Measurements from ENCODE around the gene TGM5. TPM values are rescaled to one million over a fixed set of nuclear protein-coding genes. Genes with fewer than 3 reads are reported as not detected.

TGM5 gene
- total RNA-seq, 6 experiments from 2014 or later = not detected

DNA sequence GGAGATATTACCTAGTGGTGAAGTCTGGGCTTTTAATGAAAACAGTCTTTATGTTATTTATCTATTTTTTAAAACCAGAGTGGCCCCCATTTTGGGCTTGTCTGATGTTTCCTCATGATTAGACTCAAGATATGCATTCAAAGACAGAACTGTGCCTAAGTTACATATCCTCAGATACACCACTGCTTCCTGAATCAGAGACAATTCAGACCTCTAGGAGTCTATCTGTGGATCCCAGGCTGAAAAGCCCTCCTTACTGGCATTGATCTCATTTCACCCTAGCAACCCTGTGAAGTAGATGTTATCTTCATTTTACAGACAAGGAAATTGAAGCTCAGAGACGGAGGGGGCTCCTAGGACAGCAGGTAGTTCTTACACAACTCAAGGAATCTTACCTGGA lies 16.8 kb upstream of the TGM5 start:
- H3K27me3 ChIP-seq = no peaks in the 10 kb centered on the region
- no peaks in the 10 kb centered on the region for H3K9me3 ChIP-seq
- 56% methylated on average over 1 of the region's 1 CpG for WGBS (ENCODE audit: insufficient coverage, low coverage, low lambda C conversion rate, missing lambda C conversion rate)
- intact Hi-C loops (cut with DNase I) = loop anchor here in 1 of 2 donors (10.0 kb wide), 1 partner anchor 49 kb away; no protein-coding TSS in a partner anchor
- TF ChIP-seq, protein P1, sequence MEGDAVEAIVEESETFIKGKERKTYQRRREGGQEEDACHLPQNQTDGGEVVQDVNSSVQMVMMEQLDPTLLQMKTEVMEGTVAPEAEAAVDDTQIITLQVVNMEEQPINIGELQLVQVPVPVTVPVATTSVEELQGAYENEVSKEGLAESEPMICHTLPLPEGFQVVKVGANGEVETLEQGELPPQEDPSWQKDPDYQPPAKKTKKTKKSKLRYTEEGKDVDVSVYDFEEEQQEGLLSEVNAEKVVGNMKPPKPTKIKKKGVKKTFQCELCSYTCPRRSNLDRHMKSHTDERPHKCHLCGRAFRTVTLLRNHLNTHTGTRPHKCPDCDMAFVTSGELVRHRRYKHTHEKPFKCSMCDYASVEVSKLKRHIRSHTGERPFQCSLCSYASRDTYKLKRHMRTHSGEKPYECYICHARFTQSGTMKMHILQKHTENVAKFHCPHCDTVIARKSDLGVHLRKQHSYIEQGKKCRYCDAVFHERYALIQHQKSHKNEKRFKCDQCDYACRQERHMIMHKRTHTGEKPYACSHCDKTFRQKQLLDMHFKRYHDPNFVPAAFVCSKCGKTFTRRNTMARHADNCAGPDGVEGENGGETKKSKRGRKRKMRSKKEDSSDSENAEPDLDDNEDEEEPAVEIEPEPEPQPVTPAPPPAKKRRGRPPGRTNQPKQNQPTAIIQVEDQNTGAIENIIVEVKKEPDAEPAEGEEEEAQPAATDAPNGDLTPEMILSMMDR (IDR thresholded peaks at IDR 0.05) = no peak
- no peak for TF ChIP-seq POLR2A (IDR thresholded peaks at IDR 0.05)
- no peaks in the 10 kb centered on the region for H3K36me3 ChIP-seq
- no peak for ATAC-seq
- no peak overlapping the region for H3K27ac ChIP-seq
- H3K4me1 ChIP-seq = no peaks in the 10 kb centered on the region
- no peak overlapping the region for H3K4me3 ChIP-seq
- DNase-seq = no peak

DNA sequence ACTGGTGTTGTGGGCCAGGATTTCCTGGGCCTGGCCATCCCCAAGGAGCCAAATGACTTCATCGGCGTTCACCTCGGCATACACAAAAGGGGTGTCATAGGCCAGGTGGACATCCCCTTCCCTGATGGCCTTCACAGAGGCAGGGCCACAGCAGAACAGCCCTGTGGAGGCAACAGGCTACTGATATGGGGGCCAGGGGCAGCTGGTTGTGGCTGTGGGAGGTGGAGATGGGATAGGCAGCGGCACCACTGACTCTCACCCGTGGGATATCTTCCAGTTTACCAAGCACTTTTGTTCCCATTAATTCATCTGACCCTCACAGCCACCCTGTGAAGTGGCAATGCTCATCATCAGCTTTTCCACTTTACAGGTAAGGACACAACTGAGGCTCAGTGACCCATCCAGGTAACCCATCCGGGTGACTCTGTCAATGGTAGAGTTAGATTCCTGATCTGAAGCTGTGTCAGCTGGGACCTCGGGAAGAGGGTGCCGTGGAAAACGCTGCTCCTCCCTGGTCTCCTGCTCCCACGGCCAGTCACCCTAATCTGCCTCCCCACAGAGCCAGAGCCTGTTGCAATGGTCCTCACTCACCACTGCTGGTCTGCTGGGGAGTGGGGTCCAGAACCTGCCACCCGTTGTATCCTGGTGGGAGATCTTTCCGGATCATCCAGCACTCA lies 15.3 kb upstream of the TGM5 start:
- no peaks in the 10 kb centered on the region for H3K36me3 ChIP-seq
- ATAC-seq (no peak), DNase-seq (no peak)
- intact Hi-C loops (cut with DNase I) = loop anchor here in 1 of 2 donors (10.0 kb wide), 1 partner anchor 47 kb away; no protein-coding TSS in a partner anchor
- no peak for TF ChIP-seq POLR2A (IDR thresholded peaks at IDR 0.05)
- TF ChIP-seq, protein P1 (IDR thresholded peaks at IDR 0.05) = no peak
- H3K4me3 ChIP-seq = no peak overlapping the region
- no peaks in the 10 kb centered on the region for H3K4me1 ChIP-seq
- H3K27me3 ChIP-seq = no peaks in the 10 kb centered on the region
- WGBS (ENCODE audit: insufficient coverage, low coverage, low lambda C conversion rate, missing lambda C conversion rate) = 57% methylated on average over 4 of the region's 12 CpGs
- H3K27ac ChIP-seq = no peak overlapping the region
- H3K9me3 ChIP-seq = no peaks in the 10 kb centered on the region

DNA sequence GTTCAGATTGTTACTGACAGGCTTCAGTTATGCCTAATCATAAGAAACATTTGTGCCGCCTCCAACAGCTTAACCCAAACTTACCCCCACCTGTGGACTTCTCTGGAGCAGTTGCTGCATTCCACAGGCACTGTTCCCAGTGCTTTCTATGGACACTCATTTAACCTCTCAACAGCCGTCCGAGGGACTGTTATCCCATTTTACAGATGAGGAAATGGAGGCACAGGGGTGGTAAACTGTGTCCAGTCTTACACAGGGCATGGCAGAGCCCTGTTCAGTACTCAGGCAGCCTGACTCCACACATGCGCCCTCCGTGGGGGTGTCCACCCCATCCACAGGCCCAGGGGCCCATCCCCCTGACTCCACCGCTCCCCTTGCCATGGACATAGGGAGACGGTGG lies 14.3 kb upstream of the TGM5 start:
- 53% methylated on average over 2 of the region's 7 CpGs for WGBS (ENCODE audit: insufficient coverage, low coverage, low lambda C conversion rate, missing lambda C conversion rate)
- Histone ChIP-seq H3K27me3 (no peaks in the 10 kb centered on the region), H3K27ac (no peak overlapping the region), H3K4me3 (no peak overlapping the region), H3K9me3 (no peaks in the 10 kb centered on the region), H3K4me1 (no peaks in the 10 kb centered on the region), H3K36me3 (no peaks in the 10 kb centered on the region)
- TF ChIP-seq, protein P1 (IDR thresholded peaks at IDR 0.05) = no peak
- no peak for TF ChIP-seq POLR2A (IDR thresholded peaks at IDR 0.05)
- ATAC-seq (no peak), DNase-seq (no peak)
- intact Hi-C loops (cut with DNase I) = loop anchor here in 1 of 2 donors (10.0 kb wide), 1 partner anchor 46 kb away; no protein-coding TSS in a partner anchor

DNA sequence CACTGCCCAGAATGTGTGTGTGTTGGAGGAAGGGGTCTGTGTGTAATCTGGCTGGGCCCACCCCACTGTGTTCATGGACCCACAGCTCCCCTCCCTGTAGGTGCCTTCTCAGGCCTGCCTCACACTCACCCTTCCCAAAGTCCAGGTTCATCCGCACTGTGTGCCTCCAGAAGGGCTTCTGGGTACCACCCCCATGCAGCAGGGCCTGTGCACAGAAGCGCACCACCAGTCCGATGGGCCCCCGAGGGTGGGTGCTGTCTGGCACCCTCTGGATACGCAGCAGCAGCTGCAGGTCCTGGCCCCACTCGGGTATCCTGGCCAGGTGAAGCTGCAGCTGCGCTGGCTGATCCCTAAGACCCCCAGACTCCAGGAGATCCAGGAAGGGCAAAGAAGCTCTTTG lies 12.8 kb upstream of the TGM5 start:
- no peak for TF ChIP-seq POLR2A (IDR thresholded peaks at IDR 0.05)
- TF ChIP-seq, protein P1 (IDR thresholded peaks at IDR 0.05) = no peak
- Histone ChIP-seq H3K9me3 (no peaks in the 10 kb centered on the region), H3K4me1 (no peaks in the 10 kb centered on the region), H3K27ac (no peak overlapping the region), H3K27me3 (no peaks in the 10 kb centered on the region), H3K36me3 (no peaks in the 10 kb centered on the region), H3K4me3 (no peak overlapping the region)
- DNase-seq = no peak
- intact Hi-C loops (cut with DNase I) = no loop called here
- ATAC-seq = no peak
- no CpG with 5 or more reads among the region's 7 CpGs for WGBS (ENCODE audit: insufficient coverage, low coverage, low lambda C conversion rate, missing lambda C conversion rate)

Measured in right lobe of liver (tissue), 6 donors.